RWPE1 (cell line): ENCODE results near the gene AJAP1.

Experiments
- CTCF ChIA-PET: fragments of 350-600 bp; sonication (Branson Sonifier 250); formaldehyde crosslinking; extraction: SDS; loops from one replicate; lab custom pipeline; 2021; lab: Yijun Ruan, JAX
- POLR2A ChIA-PET: fragments of 400-600 bp; formaldehyde crosslinking; extraction: SDS; loops from one replicate; lab custom pipeline; 2020; ENCODE audit warnings: antibody characterized with exemption; ENCODE audit not compliant: low non-redundant PET; lab: Yijun Ruan, JAX
- DNase-seq: peaks from one replicate; pipeline ENCODE4 v3.0.0; 2012; ENCODE audit warnings: low spot score
- H3K27ac ChIP-seq: fragments of 450-650 bp; 2 replicates; pipeline ENCODE4 v1.5.1; 2017
- CTCF ChIP-seq: fragments of 450-650 bp; conservative IDR thresholded peaks from 2 replicates; pipeline ENCODE4 v1.5.1; 2017; ENCODE audit warnings: low read depth, mild to moderate bottlenecking

The AJAP1 gene

GRCh38 chr1:4734219-4734618 lies 79.8 kb downstream of the AJAP1 start:
- no peak overlapping the region for H3K27ac ChIP-seq
- CTCF ChIA-PET: no interaction called here
- DNase-seq: no peak
- POLR2A ChIA-PET: no interaction called here
- no peak for TF ChIP-seq CTCF

GRCh38 chr1:4734791-4735190 lies 80.4 kb downstream of the AJAP1 start:
- CTCF ChIA-PET: no interaction called here
- TF ChIP-seq CTCF: no peak
- no peak overlapping the region for H3K27ac ChIP-seq
- DNase-seq: no peak
- POLR2A ChIA-PET: no interaction called here

- TF ChIP-seq CTCF: no peak
- no peak for DNase-seq
- ChIA-PET POLR2A (no interaction called here), CTCF (interaction anchor here (0.6 to 0.7 kb wide), 4 partner anchors 29 to 779 kb away, joined by 3 to 4 read pairs (median 4); no protein-coding TSS in a partner anchor)
- no peak overlapping the region for H3K27ac ChIP-seq
Measured at GRCh38 chr1:4736254-4736653, 81.8 kb downstream of the AJAP1 start.

- no peak overlapping the region for H3K27ac ChIP-seq
- DNase-seq: no peak
- POLR2A ChIA-PET: no interaction called here
- CTCF ChIA-PET: no interaction called here
- no peak for TF ChIP-seq CTCF
Measured at GRCh38 chr1:4741876-4742423, 87.5 kb downstream of the AJAP1 start.

- CTCF ChIA-PET: no interaction called here
- POLR2A ChIA-PET: no interaction called here
- TF ChIP-seq CTCF: no peak
- DNase-seq: no peak
- H3K27ac ChIP-seq: no peak overlapping the region
Measured at GRCh38 chr1:4743978-4744750, 89.8 kb downstream of the AJAP1 start.

- H3K27ac ChIP-seq: no peak overlapping the region
- DNase-seq: peak; percentile 56
- ChIA-PET POLR2A (no interaction called here), CTCF (no interaction called here)
- no peak for TF ChIP-seq CTCF
Measured at GRCh38 chr1:4745560-4745959, 91.2 kb downstream of the AJAP1 start.
